GM18505 (cell line): Measurements from ENCODE around the gene ZNF79.

Experiments used
- ATAC-seq: cut with Tn5 transposase; IDR thresholded peaks from one replicate; pipeline ENCODE4 v1.9.1; 2021; ENCODE audit not compliant: unreplicated experiment
- POLR2A ChIP-seq: IDR thresholded peaks from 4 replicates; pipeline ENCODE4 v1.6.1; 2011; ENCODE audit warnings: borderline replicate concordance; ENCODE audit not compliant: insufficient read depth, insufficient read length; ENCODE audit errors: extremely low read depth

ZNF79 gene

DNA sequence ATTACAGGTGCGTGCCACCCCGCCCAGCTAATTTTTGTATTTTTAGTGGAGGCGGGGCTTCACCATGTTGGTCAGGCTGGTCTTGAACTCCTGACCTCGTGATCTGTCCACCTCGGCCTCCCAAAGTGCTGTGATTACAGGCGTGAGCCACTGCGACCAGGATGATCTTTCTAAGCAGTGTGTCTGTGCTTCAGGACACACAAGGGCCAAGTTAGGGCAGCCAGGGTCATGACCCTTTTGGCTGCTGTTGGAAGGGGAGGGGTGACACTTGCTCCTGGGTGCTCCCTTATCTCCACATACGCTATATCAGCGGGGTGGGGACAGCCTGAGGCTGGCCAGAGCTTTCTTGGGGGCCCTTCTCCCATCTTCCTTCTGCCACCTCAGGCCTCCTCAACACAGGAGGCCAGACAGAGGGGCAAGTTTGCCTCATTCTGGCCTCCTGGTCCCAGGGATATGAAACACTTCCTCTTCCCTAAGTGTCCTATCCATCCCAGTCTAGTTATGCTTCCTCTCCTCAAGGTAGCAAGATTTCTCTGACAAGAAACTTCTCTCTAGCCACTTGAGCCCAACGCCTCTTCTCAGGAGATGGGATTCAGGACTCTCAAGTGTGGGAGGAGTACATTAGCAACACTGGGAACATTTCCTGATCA is 1.9 kb upstream of the ZNF79 start:
- TF ChIP-seq POLR2A = no peak
- ATAC-seq = no peak

DNA sequence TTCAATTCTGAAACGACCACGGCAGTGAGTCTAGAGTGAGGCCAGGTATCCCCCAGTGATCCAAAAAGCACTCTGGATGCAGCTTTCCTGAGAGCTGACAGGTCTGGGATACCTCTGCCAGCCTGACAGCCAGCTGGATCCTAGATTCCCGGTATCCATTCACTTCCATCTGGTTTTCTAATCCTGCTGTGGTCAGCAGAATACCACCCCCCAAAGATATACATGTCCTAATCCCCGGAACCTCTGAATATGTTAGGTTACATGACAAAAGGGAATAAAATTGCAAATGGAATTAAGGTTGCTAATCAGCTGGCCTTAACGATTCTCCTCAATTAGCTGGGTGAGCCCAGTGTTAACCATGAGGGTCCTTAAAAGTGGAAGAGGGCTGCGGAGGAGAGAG is 1.4 kb upstream of the ZNF79 start:
- no peak for TF ChIP-seq POLR2A
- ATAC-seq = no peak

DNA sequence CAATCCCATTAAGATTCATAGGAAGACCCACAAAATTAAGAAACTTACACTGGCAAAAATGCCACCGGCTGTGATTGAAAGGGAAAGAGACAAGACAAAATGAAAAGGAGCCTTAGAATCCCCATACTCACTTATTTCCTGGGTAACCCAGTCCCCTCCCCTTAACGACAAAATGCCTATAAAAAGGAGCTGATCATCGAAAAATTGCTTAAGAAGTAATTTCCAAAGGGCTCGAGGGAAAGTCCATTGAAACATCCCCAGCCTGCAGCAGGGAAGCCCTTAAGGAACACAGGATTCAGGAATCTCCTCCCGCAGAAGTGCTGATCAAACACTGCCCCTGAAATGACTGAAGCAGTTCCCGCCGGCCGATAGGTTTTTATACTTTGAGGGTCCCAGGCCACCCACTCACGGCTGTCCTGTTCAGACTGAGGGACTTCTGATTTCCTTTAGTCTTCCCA is 677 bp upstream of the ZNF79 start:
- no peak for TF ChIP-seq POLR2A
- no peak for ATAC-seq

DNA sequence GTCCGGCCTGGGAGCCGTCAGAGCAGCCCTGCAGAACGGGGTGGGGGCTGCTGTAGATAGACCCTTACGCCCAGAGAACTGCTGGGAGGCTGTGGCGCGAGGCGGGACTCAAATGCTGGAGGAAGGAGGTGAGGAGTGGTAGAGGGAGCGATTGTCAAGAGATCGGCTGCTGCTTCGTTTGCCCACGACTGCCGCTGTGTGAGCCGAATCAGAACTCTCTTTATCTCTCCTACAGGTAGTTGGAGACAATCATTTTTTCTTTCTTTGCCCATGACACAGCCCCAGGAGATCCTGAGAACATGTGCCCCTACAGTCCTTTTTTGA is 456 bp downstream of the ZNF79 start:
- no peak for TF ChIP-seq POLR2A
- ATAC-seq = no peak

DNA sequence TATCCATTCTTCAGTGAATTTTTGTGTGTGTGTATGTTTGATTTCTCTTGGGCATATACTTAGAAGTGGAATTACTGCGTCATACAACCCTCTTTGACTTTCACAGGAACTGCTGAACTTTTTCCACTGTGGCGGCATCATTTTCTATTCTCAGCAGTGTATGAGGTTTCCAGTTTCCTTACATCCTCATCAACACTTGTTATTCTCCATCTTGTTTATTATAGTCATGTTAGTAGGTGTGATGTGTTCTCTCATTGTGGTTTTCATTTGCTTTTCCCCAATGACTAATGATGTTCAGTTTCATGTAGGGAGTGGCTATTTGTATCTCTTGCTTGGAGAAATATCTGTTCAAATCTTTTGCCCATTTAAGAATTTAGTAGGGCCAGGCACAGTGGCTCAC is 2.6 kb downstream of the ZNF79 start:
- TF ChIP-seq POLR2A = no peak
- no peak for ATAC-seq

DNA sequence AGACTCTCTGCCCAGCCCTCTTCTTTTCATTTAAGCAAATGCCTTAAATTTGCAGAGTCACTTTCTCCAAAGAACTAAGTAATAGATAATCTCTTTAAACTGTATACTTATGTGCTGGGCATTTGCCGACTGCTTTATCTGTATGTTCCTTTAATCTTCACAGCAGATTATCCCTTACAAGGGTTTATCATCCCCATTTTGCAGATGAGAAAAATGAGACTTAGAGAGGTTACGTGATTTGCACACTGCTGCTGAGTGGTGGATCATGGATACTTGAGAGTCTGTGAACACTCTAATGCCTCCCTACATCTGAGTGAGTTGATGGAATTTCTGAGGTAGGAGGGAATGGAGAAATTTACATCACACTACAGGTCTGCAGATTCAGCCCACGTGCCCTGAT is 4.2 kb downstream of the ZNF79 start:
- ATAC-seq = no peak
- TF ChIP-seq POLR2A = no peak

DNA sequence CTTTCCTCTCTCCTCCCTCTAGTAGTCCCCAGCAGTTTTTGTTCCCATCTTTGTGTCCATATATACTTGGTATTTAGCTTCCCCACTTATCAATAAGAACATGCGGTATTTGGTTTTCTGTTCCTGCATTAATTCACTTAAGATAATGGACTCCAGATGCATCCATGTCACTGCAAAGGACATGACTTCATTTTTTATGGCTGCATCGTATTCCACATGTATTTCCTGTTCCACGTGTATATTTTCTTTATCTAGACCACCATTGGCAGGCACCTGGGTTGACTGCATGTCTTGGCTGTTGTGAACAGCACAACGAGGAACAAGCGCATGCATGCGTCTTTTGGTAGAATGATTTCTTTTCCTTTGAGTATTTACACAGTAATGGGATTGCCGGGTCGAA is 6.2 kb downstream of the ZNF79 start:
- ATAC-seq = no peak
- TF ChIP-seq POLR2A = no peak

DNA sequence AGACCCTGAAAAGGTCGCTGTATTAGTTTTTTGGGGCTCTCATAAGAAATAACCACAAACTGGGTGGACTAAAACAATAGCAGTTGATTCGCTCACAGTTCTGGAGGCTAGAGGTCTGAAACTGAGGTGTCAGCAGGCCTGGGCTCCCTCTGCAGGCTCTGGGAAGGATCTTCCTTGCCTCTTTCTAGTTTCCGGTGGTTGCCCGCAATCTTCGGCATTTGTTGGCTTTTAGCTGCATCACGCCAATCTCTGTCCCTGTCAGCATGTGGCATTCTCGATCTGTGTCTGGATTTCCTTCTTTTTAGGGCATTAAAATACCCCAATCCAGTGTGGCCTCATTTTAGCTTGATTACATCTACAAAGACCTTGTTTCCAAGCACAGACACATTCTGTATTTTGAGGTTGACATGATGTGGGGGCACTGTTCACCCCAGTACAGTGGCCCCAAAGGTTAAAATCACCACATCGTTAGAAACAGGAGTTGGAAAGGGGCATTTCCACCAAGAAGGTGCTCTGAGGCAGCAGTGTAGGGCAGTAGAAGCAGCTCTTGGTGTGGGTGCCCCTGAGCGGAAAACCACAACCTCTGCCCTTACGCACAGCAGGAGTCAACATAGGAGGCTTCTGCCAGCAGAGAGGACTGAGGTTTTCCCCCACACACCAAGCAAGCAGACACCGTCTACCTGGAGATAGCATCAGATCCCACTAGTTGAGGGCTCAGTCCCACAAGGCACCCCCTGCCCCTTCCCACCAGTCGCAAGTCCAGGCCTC is 13.5 kb downstream of the ZNF79 start:
- TF ChIP-seq POLR2A = no peak
- ATAC-seq = no peak

DNA sequence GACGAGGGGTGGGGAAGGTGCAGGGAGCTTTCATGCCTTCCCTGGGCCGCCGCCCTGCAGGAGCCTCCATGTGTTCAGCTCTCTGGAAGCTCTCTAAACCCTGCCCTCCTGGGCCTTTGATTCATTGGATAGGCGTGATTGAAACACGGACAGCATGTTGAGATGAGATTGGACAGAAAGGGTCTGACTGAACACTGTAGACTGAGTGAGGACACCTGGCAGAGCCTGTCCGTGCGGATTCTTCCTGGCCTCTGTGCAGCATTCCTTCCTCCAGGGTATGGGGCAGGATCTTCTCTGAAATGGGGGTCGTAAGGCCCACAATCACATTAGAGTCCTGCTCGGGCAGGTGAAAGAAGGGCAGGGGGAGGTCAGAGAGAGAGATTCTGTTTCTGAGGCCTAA is 14.2 kb downstream of the ZNF79 start:
- TF ChIP-seq POLR2A = no peak
- no peak for ATAC-seq

DNA sequence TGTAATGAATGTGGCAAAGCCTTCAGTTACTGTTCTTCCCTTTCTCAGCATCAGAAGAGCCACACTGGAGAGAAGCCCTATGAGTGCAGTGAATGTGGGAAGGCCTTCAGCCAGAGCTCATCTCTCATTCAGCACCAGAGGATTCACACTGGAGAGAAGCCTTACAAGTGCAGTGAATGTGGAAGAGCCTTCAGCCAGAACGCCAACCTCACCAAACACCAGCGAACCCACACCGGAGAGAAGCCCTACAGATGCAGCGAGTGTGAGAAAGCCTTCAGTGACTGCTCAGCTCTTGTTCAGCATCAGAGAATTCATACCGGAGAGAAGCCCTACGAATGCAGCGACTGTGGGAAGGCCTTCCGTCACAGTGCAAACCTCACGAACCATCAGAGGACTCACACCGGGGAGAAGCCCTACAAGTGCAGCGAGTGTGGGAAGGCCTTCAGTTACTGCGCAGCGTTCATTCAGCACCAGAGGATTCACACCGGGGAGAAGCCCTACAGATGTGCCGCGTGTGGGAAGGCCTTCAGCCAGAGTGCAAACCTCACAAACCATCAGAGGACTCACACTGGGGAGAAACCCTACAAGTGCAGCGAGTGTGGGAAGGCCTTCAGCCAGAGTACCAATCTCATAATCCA is 20.2 kb downstream of the ZNF79 start:
- no peak for TF ChIP-seq POLR2A
- ATAC-seq = no peak

DNA sequence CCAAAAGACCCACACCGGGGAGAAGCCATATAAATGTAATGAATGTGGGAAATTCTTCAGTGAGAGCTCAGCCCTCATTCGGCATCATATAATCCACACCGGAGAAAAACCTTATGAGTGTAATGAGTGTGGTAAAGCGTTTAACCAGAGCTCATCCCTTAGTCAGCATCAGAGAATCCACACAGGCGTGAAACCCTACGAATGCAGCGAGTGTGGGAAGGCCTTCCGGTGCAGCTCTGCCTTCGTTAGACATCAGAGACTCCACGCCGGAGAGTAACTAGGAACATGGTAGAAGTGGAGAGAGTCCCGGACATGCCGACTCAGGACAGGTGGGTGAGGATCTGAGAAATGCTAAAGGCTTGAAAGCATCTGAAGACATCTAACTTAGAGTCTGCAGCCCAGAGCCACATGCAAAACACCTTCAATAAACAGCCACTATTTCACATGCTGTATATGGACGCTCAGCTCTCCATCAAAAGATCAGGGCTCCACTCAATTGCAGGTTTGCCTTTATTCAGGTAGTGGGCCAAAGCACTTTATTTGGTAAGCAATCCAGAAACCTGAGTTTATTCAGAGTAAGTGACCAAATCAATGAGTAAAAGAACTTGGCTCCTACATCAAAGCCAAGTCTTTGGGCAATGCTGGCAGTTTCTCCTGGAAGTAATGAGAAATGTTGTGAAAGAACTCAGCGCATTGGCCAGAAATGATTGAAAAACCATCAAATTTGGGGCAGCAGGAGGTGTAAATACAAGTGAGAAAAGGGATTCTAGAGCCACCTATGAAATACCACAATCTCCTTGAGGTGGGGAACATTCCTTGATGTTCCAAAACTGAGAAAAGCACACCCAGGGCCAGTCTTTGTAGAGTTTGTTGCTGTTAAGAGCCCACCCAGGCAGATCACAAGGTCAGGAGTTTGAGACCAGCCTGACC is 21.0 kb downstream of the ZNF79 start:
- TF ChIP-seq POLR2A = no peak
- ATAC-seq = no peak

DNA sequence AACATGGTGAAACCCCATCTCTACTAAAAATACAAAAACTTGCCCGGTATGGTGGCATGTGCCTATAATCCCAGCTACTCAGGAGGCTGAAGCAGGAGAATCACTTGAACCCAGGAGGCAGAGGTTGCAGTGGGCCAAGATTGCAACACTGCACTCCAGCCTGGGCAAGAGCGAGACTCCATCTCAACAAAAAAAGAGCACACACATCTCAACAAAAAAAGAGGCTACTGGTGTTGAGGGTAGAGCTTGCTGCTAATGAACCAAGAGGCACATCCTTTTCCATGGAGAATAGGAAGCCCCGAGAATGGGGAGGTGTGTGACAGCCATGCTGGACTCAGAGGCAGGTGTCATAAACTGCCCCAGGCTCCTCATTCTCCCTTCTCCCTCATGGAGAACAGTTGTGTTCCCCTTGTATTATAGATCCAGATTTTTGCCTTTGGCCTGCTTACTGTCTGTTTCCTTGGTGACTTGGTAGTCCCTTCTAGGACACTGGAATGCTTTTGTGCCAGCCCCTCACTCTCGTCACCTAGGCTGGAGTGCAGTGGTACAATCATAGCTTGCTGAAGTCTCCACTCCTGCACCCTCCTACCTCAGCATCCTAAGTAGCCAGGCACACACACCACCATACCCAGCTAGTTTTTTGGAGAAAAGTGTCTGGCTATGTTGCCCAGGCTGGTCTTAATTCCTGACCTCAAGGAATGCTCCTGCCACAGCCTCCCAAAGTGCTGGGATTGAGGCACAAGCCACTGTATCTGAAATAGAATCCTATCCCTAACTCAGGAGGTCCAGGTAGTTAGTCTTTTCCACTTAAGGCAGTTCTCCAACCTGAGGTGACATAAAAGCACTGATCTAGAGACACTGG is 21.9 kb downstream of the ZNF79 start:
- TF ChIP-seq POLR2A = peak; percentile 54
- no peak for ATAC-seq
